Mesodermal cell (in vitro differentiated cells): ENCODE data around the gene WNT7A.

Experiments used
- H3K27ac ChIP-seq: 2 replicates; pipeline ENCODE4 v1.7.0; 2013; ENCODE audit warnings: mild to moderate bottlenecking, low read depth, low read length, moderate library complexity; ENCODE audit not compliant: severe bottlenecking
- H3K36me3 ChIP-seq: 2 replicates; pipeline ENCODE4 v1.7.1; 2013; ENCODE audit warnings: mild to moderate bottlenecking, low read length, moderate library complexity; ENCODE audit not compliant: control insufficient read depth, insufficient read depth
- H3K4me1 ChIP-seq: one replicate; pipeline ENCODE4 v1.7.1; 2013; ENCODE audit warnings: mild to moderate bottlenecking, low read length; ENCODE audit not compliant: insufficient read depth, control insufficient read depth, poor library complexity, severe bottlenecking
- H3K4me3 ChIP-seq: 2 replicates; pipeline ENCODE4 v1.7.0; 2013; ENCODE audit warnings: low read length, control low read depth, mild to moderate bottlenecking; ENCODE audit not compliant: insufficient read depth, poor library complexity, severe bottlenecking; ENCODE audit errors: extremely low read depth
- H3K9me3 ChIP-seq: 2 replicates; pipeline ENCODE4 v1.7.1; 2013; ENCODE audit warnings: mild to moderate bottlenecking, low read length, moderate library complexity; ENCODE audit not compliant: control insufficient read depth
- WGBS, 2 experiments: methylation state at CpG; one replicate each; pipeline ENCODE4 v1.1.5; 2013; ENCODE audit warnings: missing lambda C conversion rate in 2 of 2; ENCODE audit not compliant: insufficient coverage in 2 of 2; 5-methylcytosine and 5-hydroxymethylcytosine counted together

The WNT7A gene

DNA sequence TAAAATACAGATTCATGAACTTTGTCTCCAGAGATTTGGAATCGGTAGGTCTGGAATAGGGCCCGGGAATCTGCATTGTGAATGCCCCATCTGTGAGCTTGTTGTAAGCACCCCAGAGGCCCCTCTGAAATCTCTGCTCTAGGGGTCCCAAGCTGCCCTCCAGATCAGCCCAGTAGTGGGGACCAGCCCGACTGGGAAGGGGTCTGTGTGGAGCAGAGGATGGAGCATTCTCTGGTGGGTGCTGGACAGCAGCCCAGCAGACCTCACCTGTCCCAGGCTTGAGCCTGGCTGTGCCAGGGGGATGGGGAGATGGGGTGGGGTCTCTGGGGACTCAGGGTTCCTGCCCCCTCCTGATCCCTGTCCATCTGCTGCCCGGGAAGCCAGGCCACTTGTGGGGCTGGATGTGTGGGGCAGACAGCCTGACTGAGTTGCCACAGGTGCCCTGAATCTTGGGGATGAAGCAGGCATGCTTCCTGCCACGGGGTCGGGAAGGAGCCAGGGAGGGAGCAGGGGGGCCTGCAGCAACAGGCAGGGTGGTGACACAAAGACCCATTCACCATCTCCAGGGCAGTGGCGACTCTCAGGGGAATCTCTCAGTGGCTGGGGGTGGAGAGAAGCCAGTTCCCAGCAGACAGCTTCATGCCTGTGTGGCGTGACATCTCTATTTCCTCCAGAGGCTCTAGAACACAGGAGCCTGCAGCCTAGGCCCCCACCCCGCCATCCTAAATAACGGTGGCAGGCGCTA lies 99.3 kb downstream of the WNT7A start:
- no peaks in the 10 kb centered on the region for H3K36me3 ChIP-seq
- 68 to 69% methylated on average over 5 to 8 of the region's 11 CpGs for WGBS, 2 experiments
- no peaks in the 10 kb centered on the region for H3K9me3 ChIP-seq
- no peak overlapping the region for H3K27ac ChIP-seq
- no peak overlapping the region for H3K4me3 ChIP-seq
- H3K4me1 ChIP-seq: peaks cover 4% of the 10 kb centered on the region

DNA sequence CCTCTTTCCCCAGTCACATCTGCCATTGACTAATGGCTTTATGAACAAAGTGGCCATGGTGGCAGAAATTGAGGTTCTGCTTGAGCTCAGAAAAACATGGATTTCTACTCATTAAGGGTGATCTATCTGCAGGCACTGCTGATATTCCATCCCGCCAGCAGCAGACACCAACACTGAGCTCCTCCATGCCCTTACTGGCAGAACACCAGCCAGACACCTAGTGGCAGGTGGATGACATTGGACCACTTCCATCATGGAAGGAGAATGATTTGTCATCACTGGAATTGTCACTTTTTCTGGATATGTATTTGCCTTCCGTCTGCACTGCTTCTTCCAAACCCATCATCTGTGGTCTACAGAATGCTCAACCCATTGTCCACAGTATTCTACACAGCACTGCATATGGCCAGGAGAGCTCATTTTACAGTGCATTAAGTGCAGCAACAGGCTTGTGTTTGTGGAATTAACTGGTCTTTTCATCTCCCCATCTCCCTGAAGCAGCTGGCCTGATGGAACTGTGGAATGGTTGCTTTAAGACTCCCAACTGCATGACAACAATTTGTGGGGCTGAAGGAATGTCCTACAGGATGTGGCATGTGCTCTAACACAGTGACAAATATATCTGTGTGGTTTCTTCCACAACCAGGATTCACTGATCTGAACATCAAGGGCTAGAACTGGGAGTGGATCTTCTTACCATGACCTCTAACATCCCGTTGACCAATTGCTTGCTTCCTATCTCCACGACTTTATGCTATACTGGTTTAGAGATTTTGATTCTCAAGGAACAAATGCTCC lies 103.4 kb downstream of the WNT7A start:
- WGBS, 2 experiments: 79 to 90% methylated on average over 2 of the region's 4 CpGs
- Histone ChIP-seq H3K9me3 (no peaks in the 10 kb centered on the region), H3K36me3 (no peaks in the 10 kb centered on the region), H3K4me1 (peaks cover 9% of the 10 kb centered on the region), H3K4me3 (no peak overlapping the region), H3K27ac (no peak overlapping the region)

- Histone ChIP-seq H3K4me1 (peaks cover 25% of the 10 kb centered on the region), H3K27ac (no peak overlapping the region), H3K4me3 (no peak overlapping the region), H3K36me3 (no peaks in the 10 kb centered on the region), H3K9me3 (no peaks in the 10 kb centered on the region)
- 94 to 98% methylated on average over 10 to 14 of the region's 18 CpGs for WGBS, 2 experiments
Measured at GRCh38 chr3:13772885-13773745, 106.8 kb downstream of the WNT7A start.

GRCh38 chr3:13772321-13772745 lies 107.5 kb downstream of the WNT7A start:
- Histone ChIP-seq H3K4me3 (no peak overlapping the region), H3K4me1 (peaks cover 25% of the 10 kb centered on the region), H3K36me3 (no peaks in the 10 kb centered on the region), H3K27ac (no peak overlapping the region), H3K9me3 (no peaks in the 10 kb centered on the region)
- WGBS, 2 experiments: 91 to 93% methylated on average over 6 of the region's 7 CpGs

DNA sequence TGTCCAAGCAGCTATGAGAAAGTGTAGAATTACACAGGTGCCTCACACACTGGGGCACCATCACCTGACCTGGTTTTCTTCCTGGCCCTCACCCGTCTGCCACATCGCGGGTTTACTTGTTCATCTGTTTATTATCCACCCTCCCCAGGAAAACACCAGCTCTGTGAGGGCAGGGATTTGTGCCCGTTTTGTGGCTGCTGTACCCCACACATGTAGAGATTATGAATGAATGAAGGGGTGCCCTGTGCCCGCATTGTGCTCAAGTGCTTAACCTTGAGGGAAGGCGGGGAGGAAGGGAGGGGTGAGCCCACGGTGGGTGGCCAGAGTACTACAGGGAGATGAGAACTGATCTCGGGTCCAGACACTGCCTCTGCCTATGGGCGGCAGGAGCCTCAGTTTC lies 108.4 kb downstream of the WNT7A start:
- H3K36me3 ChIP-seq: no peaks in the 10 kb centered on the region
- no peak overlapping the region for H3K27ac ChIP-seq
- peaks cover 25% of the 10 kb centered on the region for H3K4me1 ChIP-seq
- 87 to 93% methylated on average over 5 to 7 of the region's 9 CpGs for WGBS, 2 experiments
- no peak overlapping the region for H3K4me3 ChIP-seq
- H3K9me3 ChIP-seq: no peaks in the 10 kb centered on the region

GRCh38 chr3:13770170-13771169 lies 109.4 kb downstream of the WNT7A start:
- Histone ChIP-seq H3K27ac (peak overlapping the region; percentile 41), H3K36me3 (no peaks in the 10 kb centered on the region), H3K4me3 (no peak overlapping the region), H3K4me1 (peaks cover 25% of the 10 kb centered on the region), H3K9me3 (no peaks in the 10 kb centered on the region)
- WGBS, 2 experiments: 78 to 81% methylated on average over 5 to 7 of the region's 9 CpGs

GRCh38 chr3:13769422-13769821 lies 110.4 kb downstream of the WNT7A start:
- no peak overlapping the region for H3K4me3 ChIP-seq
- WGBS, 2 experiments: 94 to 96% methylated on average over 2 to 4 of the region's 8 CpGs
- H3K27ac ChIP-seq: no peak overlapping the region
- no peaks in the 10 kb centered on the region for H3K36me3 ChIP-seq
- H3K9me3 ChIP-seq: no peaks in the 10 kb centered on the region
- H3K4me1 ChIP-seq: peaks cover 25% of the 10 kb centered on the region

DNA sequence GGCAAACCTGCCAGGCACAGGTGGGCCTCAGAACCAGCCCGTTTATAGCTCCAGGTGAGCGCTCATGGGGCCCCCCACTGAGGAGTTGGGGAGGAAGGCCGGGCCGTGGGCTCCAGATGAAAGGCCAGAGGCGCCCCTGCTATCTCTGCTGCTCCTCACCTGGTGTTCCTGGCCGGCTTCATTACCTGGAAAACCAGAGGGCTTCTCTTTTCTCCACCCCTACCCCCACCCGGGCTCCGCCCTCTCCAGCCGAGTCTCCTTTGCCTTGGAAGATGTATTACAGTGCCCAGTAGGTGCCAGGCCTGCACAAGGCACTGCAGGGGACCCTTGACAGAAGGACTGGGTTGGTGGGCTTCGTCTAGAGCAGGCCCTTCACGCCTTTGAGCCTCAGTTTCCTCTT lies 111.4 kb downstream of the WNT7A start:
- H3K9me3 ChIP-seq: no peaks in the 10 kb centered on the region
- 79 to 90% methylated on average over 9 to 10 of the region's 11 CpGs for WGBS, 2 experiments
- no peaks in the 10 kb centered on the region for H3K36me3 ChIP-seq
- H3K27ac ChIP-seq: no peak overlapping the region
- peaks cover 25% of the 10 kb centered on the region for H3K4me1 ChIP-seq
- no peak overlapping the region for H3K4me3 ChIP-seq

DNA sequence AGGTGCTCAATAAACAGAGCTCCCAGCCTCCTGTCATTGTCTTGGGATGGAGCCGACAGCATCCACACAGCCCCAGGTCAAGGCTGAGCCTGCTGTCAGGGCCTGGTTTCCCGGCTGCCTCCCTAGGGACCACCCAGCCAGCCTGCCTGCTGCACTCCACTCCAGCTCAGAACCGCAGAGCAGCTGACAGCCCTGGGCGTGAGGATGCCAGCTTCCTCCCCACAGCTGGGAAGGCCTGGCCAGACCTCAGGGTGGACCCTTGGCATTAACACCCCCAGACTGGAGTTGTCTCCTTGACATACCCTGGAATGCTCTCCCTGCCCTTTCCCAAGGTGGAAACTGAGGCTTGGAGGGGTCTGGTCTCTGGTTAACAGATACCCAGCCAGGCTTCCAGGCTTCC lies 112.0 kb downstream of the WNT7A start:
- Histone ChIP-seq H3K9me3 (no peaks in the 10 kb centered on the region), H3K4me3 (no peak overlapping the region), H3K4me1 (peaks cover 25% of the 10 kb centered on the region), H3K36me3 (no peaks in the 10 kb centered on the region), H3K27ac (no peak overlapping the region)
- WGBS, 2 experiments: 91 to 100% methylated on average over 2 to 4 of the region's 4 CpGs
